Keratinocyte (primary cell): ENCODE measurements around the gene KDELR1. TPM values are rescaled to one million over a fixed set of nuclear protein-coding genes. Genes with fewer than 3 reads are reported as not detected.

ENCODE experiments used
- DNase-seq: peaks from one replicate; pipeline ENCODE4 v3.0.0-alpha.2; 2011; ENCODE audit warnings: low read depth, missing footprints, low spot score
- FAIRE-seq: peaks from 2 replicates; lab custom pipeline; 2011; peaks lifted over from hg19 to GRCh38; lab: Jason Lieb, UNC
- H2AFZ ChIP-seq: 2 replicates; pipeline ENCODE4 v1.6.0; 2012; ENCODE audit warnings: low read length, control low read depth, inconsistent platforms; ENCODE audit not compliant: control insufficient read depth
- H3K27ac ChIP-seq: 2 replicates; pipeline ENCODE4 v1.5.1; 2011; ENCODE audit warnings: low read length; ENCODE audit not compliant: control insufficient read depth, insufficient read depth
- H3K27me3 ChIP-seq: 3 replicates; pipeline ENCODE4 v1.6.0; 2011; ENCODE audit warnings: low read length; ENCODE audit not compliant: control insufficient read depth, insufficient read depth; ENCODE audit errors: extremely low read depth
- H3K36me3 ChIP-seq, 2 experiments: 2 replicates in 1 of 2; 3 replicates in 1 of 2; pipeline ENCODE4 v1.5.1; 2011; ENCODE audit warnings: low read length in 2 of 2, mild to moderate bottlenecking in 1 of 2; ENCODE audit not compliant: control insufficient read depth in 2 of 2, insufficient read depth in 2 of 2; ENCODE audit errors: extremely low read depth in 1 of 2
- H3K4me1 ChIP-seq: 3 replicates; pipeline ENCODE4 v1.5.1; 2011; ENCODE audit warnings: low read length; ENCODE audit not compliant: control insufficient read depth, insufficient read depth; ENCODE audit errors: extremely low read depth
- H3K4me2 ChIP-seq: 3 replicates; pipeline ENCODE4 v1.6.0; 2011; ENCODE audit warnings: low read depth, low read length; ENCODE audit not compliant: control insufficient read depth, insufficient read depth; ENCODE audit errors: extremely low read depth
- H3K4me3 ChIP-seq, 3 experiments: fragments of 200-600 bp in 1 of 3; sonication (generic) in 1 of 3; 2 replicates in 2 of 3; 3 replicates in 1 of 3; pipeline ENCODE4 v1.5.1; 2011 to 2016; ENCODE audit warnings: low read length in 3 of 3, mild to moderate bottlenecking in 3 of 3, control low read depth in 2 of 3, inconsistent platforms in 1 of 3, low read depth in 1 of 3, mixed read lengths in 1 of 3, mixed run types in 1 of 3, moderate library complexity in 1 of 3; ENCODE audit not compliant: control insufficient read depth in 2 of 3, insufficient read depth in 2 of 3; ENCODE audit errors: extremely low read depth in 1 of 3
- H3K79me2 ChIP-seq: 2 replicates; pipeline ENCODE4 v1.6.0; 2012; ENCODE audit warnings: low read length; ENCODE audit not compliant: control insufficient read depth, insufficient read depth
- H3K9ac ChIP-seq: 3 replicates; pipeline ENCODE4 v1.6.0; 2011; ENCODE audit warnings: low read length; ENCODE audit not compliant: control insufficient read depth, insufficient read depth; ENCODE audit errors: extremely low read depth
- H3K9me1 ChIP-seq: 3 replicates; pipeline ENCODE4 v1.6.0; 2011; ENCODE audit warnings: low read length; ENCODE audit not compliant: control insufficient read depth, insufficient read depth; ENCODE audit errors: extremely low read depth
- H3K9me3 ChIP-seq: 2 replicates; pipeline ENCODE4 v1.5.1; 2012; ENCODE audit warnings: low read depth, low read length; ENCODE audit not compliant: control insufficient read depth
- H4K20me1 ChIP-seq: 3 replicates; pipeline ENCODE4 v1.6.0; 2011; ENCODE audit warnings: low read length; ENCODE audit not compliant: control insufficient read depth, insufficient read depth; ENCODE audit errors: extremely low read depth
- EZH2 ChIP-seq: IDR thresholded peaks from one replicate; pipeline ENCODE4 v1.6.1; 2012; ENCODE audit warnings: inconsistent platforms, mild to moderate bottlenecking, low read length, moderate library complexity
- dilution Hi-C: fragments of 300-500 bp; cut with MboI; formaldehyde crosslinking; loops from one replicate; pipeline ENCODE4 v1.7.0; 2020; ENCODE audit warnings: low sequenced_read_pairs; ENCODE audit not compliant: extremely low pct_ligation_motif_present
- polyA plus RNA-seq, 5 experiments: library from polyadenylated mRNA; depleted of rRNA in 3 of 5; stranded (reverse) in 3 of 5; stranded (forward) in 1 of 5; unstranded in 1 of 5; fragments of >200 nt; gene quantifications; 1 replicate in 1 of 5; 2 replicates in 3 of 5; 3 replicates in 1 of 5; pipeline versions ENCODE4 v1.2.1 to v1.2.3, GENCODE V29; 2011 to 2012; ENCODE audit warnings: missing spikeins in 2 of 5, low read depth in 1 of 5, low replicate concordance in 1 of 5
- TF ChIP-seq, protein P1 (sequence below), 3 experiments: IDR thresholded peaks in 1 of 3; conservative IDR thresholded peaks in 1 of 3; optimal IDR thresholded peaks in 1 of 3; 2 replicates in 2 of 3; 3 replicates in 1 of 3; pipeline versions ENCODE3 to v1.5.1; 2011; ENCODE audit warnings: low read length in 3 of 3, mild to moderate bottlenecking in 3 of 3, moderate library complexity in 2 of 3, control low read depth in 1 of 3, inconsistent platforms in 1 of 3; ENCODE audit not compliant: insufficient read depth in 2 of 3; ENCODE audit errors: extremely low read depth in 1 of 3

KDELR1 gene
- polyA plus RNA-seq, 1 donor (not counting 4 experiments of a cell fraction or from before 2014, with no cell fraction given) = 105 TPM

GRCh38 chr19:48385461-48386087 is 5.8 kb downstream of the KDELR1 start:
- no peak overlapping the region for H2AFZ ChIP-seq
- DNase-seq (no peak), FAIRE-seq (no peak)
- H3K9me3 ChIP-seq = no peaks in the 10 kb centered on the region
- no peak overlapping the region for H3K4me2 ChIP-seq
- dilution Hi-C loops = no loop called here
- TF ChIP-seq, protein P1, sequence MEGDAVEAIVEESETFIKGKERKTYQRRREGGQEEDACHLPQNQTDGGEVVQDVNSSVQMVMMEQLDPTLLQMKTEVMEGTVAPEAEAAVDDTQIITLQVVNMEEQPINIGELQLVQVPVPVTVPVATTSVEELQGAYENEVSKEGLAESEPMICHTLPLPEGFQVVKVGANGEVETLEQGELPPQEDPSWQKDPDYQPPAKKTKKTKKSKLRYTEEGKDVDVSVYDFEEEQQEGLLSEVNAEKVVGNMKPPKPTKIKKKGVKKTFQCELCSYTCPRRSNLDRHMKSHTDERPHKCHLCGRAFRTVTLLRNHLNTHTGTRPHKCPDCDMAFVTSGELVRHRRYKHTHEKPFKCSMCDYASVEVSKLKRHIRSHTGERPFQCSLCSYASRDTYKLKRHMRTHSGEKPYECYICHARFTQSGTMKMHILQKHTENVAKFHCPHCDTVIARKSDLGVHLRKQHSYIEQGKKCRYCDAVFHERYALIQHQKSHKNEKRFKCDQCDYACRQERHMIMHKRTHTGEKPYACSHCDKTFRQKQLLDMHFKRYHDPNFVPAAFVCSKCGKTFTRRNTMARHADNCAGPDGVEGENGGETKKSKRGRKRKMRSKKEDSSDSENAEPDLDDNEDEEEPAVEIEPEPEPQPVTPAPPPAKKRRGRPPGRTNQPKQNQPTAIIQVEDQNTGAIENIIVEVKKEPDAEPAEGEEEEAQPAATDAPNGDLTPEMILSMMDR (optimal IDR thresholded peaks at IDR 0.05 in 1 of 3, IDR thresholded peaks at IDR 0.05 in 1 of 3, conservative IDR thresholded peaks at IDR 0.05 in 1 of 3; ENCODE audit: extremely low read depth in 1 of 3, insufficient read depth in 2 of 3, low read length in 3 of 3) = no peak
- no peak for TF ChIP-seq EZH2
- H3K4me1 ChIP-seq = no peaks in the 10 kb centered on the region
- no peaks in the 10 kb centered on the region for H3K27me3 ChIP-seq
- no peaks in the 10 kb centered on the region for H3K9me1 ChIP-seq
- H4K20me1 ChIP-seq = peaks cover 3% of the 10 kb centered on the region
- H3K36me3 ChIP-seq = peaks cover 40 to 44% of the 10 kb centered on the region in 2 experiments
- H3K9ac ChIP-seq = no peak overlapping the region
- no peak overlapping the region for H3K27ac ChIP-seq
- H3K4me3 ChIP-seq = no peak overlapping the region
- H3K79me2 ChIP-seq = peaks cover 11% of the 10 kb centered on the region

DNA sequence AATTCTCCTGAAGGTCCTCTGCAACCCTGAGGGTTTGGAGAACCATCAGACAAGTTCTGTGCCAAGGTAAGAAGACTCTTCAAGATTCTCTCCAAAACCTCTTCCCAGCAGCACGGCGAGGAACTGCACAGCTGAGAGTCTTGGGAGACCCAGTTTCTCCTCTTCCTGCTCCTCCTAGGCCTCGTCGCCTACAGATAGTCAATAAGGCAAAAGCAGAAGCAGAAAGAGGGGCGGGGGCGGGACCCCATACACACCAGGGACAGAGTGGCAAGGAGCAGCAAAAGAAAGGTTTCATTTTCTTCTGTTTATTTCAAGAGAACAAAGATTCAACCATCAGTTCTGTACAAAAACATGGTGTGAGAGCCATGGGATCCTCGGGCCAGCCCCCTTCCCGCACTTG is 9.1 kb downstream of the KDELR1 start:
- peaks cover 26 to 36% of the 10 kb centered on the region in 2 experiments for H3K36me3 ChIP-seq
- FAIRE-seq = no peak

More for the DNA sequence above, 9.1 kb downstream of the KDELR1 start:
- H4K20me1 ChIP-seq = peaks cover 3% of the 10 kb centered on the region
- no peak for DNase-seq
- no peaks in the 10 kb centered on the region for H3K4me1 ChIP-seq
- H3K79me2 ChIP-seq = peaks cover 2% of the 10 kb centered on the region
- dilution Hi-C loops = no loop called here
- no peak overlapping the region for H2AFZ ChIP-seq
- H3K9me3 ChIP-seq = no peaks in the 10 kb centered on the region
- no peaks in the 10 kb centered on the region for H3K9me1 ChIP-seq
- no peak overlapping the region for H3K4me2 ChIP-seq
- no peaks in the 10 kb centered on the region for H3K27me3 ChIP-seq
- H3K9ac ChIP-seq = no peak overlapping the region
- H3K4me3 ChIP-seq = no peak overlapping the region
- no peak overlapping the region for H3K27ac ChIP-seq
- TF ChIP-seq, protein P1 (optimal IDR thresholded peaks at IDR 0.05 in 1 of 3, IDR thresholded peaks at IDR 0.05 in 1 of 3, conservative IDR thresholded peaks at IDR 0.05 in 1 of 3; ENCODE audit: extremely low read depth in 1 of 3, insufficient read depth in 2 of 3, low read length in 3 of 3) = no peak
- no peak for TF ChIP-seq EZH2
